Neural cell (in vitro differentiated cells): ENCODE measurements around the gene IGF2R.

Experiments
- CTCF ChIP-seq: fragments of 450-650 bp; IDR thresholded peaks from 2 replicates; pipeline ENCODE4 v1.5.1; 2014; ENCODE audit warnings: antibody characterized with exemption, mild to moderate bottlenecking, moderate library complexity; ENCODE audit not compliant: poor library complexity, severe bottlenecking
- RAD21 ChIP-seq: fragments of 450-650 bp; conservative IDR thresholded peaks from 2 replicates; pipeline ENCODE4 v1.6.1; 2014; ENCODE audit warnings: antibody characterized with exemption, mild to moderate bottlenecking, moderate library complexity
- SMC3 ChIP-seq: fragments of 450-650 bp; conservative IDR thresholded peaks from 2 replicates; pipeline ENCODE4 v1.6.1; 2014; ENCODE audit warnings: antibody characterized with exemption, mild to moderate bottlenecking, moderate library complexity; ENCODE audit not compliant: poor library complexity

- TF ChIP-seq SMC3, result no peak
- TF ChIP-seq CTCF, result no peak
- no peak for TF ChIP-seq RAD21
These were observed 108.1 kb downstream of the IGF2R start for GRCh38 chr6:160077024-160077423.
